A549 treated with GW870086 at 1 μM for 4 hours (cell line): ENCODE measurements around the gene MDH1B. TPM values are rescaled to one million over a fixed set of nuclear protein-coding genes. Genes with fewer than 3 reads are reported as not detected.

Source experiments
- total RNA-seq: library from RNA; stranded (reverse); fragments of 200-300 nt; extraction: Qiagen RNA extraction; gene quantifications from 5 replicates; pipeline ENCODE4 v1.2.3, GENCODE V29; 2022; ENCODE audit warnings: low read depth

Gene MDH1B
- total RNA-seq, result 1.1 to 2.3 TPM (median 1.5 TPM) in 5 replicates

GRCh38 chr2:206765242-206766056 is at the start of gene MDH1B, which contains the start of gene FASTKD2:
Gene MDH1B (minus strand): TSS chr2:206765328. CDS start chr2:206765271, 57 bp downstream.
Gene FASTKD2 (plus strand): TSS chr2:206765606. CDS start chr2:206766694, 1,088 bp downstream.

GRCh38 chr2:206718296-206718695 is 46.8 kb downstream of the MDH1B start, which contains the start of gene DYTN:
Gene DYTN (minus strand): TSS chr2:206718396. CDS start chr2:206718279, 117 bp downstream.

Other genes with a start within 250 kb of the MDH1B start
- gene FAM237A, start 122.8 kb downstream of the MDH1B start, total RNA-seq, result not detected in 5 replicates
- not detected in 5 replicates for gene DYTN, start 46.9 kb downstream of the MDH1B start, total RNA-seq
- 26.4 to 39.1 TPM (median 35.0 TPM) in 5 replicates for gene FASTKD2, start 278 bp upstream of the MDH1B start, total RNA-seq
- not detected in 5 replicates for gene CPO, start 174.2 kb upstream of the MDH1B start, total RNA-seq